Tibial nerve (tissue), 4 donors: ENCODE data around the gene FZD7. TPM values are rescaled to one million over a fixed set of nuclear protein-coding genes. Genes with fewer than 3 reads are reported as not detected.

Source experiments
- DNase-seq, 2 donors: peaks; one replicate each; pipeline ENCODE4 v3.0.0-alpha.2; 2019; ENCODE audit warnings: low spot score in 2 of 2
- H3K27ac ChIP-seq, 4 donors: fragments of 200-600 bp; sonication (generic) in 3 of 4; one replicate each; pipeline ENCODE4 v1.5.1; 2017 to 2019; ENCODE audit warnings: mild to moderate bottlenecking in 1 of 4
- H3K27me3 ChIP-seq, 2 donors: fragments of 200-600 bp; sonication (generic) in 1 of 2; one replicate each; pipeline versions ENCODE4 v1.5.1 to v1.6.0; 2017 to 2019
- H3K36me3 ChIP-seq, 3 donors: fragments of 200-600 bp; sonication (generic); one replicate each; pipeline ENCODE4 v1.5.1; 2018 to 2019
- H3K4me1 ChIP-seq, 4 donors: fragments of 200-600 bp; sonication (generic) in 3 of 4; one replicate each; pipeline ENCODE4 v1.5.1; 2017 to 2019
- H3K4me3 ChIP-seq, 4 donors: fragments of 200-600 bp; sonication (generic) in 3 of 4; one replicate each; pipeline ENCODE4 v1.5.1; 2017 to 2019; ENCODE audit warnings: mild to moderate bottlenecking in 1 of 4, moderate library complexity in 1 of 4
- H3K9me3 ChIP-seq, 4 donors: fragments of 200-600 bp; sonication (generic) in 3 of 4; one replicate each; pipeline ENCODE4 v1.5.1; 2017 to 2019
- CTCF ChIP-seq, 5 experiments: fragments of 200-600 bp in 3 of 5; fragments of 450-650 bp in 2 of 5; sonication (generic) in 3 of 5; IDR thresholded peaks; one replicate each; pipeline ENCODE4 v1.5.1; 2016 to 2019; ENCODE audit warnings: antibody characterized with exemption in 5 of 5, mild to moderate bottlenecking in 3 of 5, moderate library complexity in 2 of 5
- EP300 ChIP-seq, 2 donors: sonication (generic); formaldehyde crosslinking; IDR thresholded peaks; one replicate each; pipeline ENCODE4 v1.6.1; 2017; ENCODE audit warnings: antibody characterized with exemption in 2 of 2, mild to moderate bottlenecking in 1 of 2
- POLR2A ChIP-seq, 2 donors: fragments of 450-650 bp; IDR thresholded peaks; one replicate each; pipeline ENCODE4 v1.6.1; 2017; ENCODE audit warnings: antibody characterized with exemption in 2 of 2, mild to moderate bottlenecking in 2 of 2, moderate library complexity in 2 of 2
- WGBS, 2 donors: methylation state at CpG; one replicate each; pipeline ENCODE4 v1.1.5; 2018; 5-methylcytosine and 5-hydroxymethylcytosine counted together
- total RNA-seq, 4 donors: library from RNA; depleted of rRNA; stranded (reverse); fragments of >200 nt; gene quantifications; one replicate each; pipeline ENCODE4 v1.1.0, GENCODE V29; 2016

The FZD7 gene
- total RNA-seq, 4 donors from 2014 or later: 7.2 to 14.2 (median 11.1) TPM

- H3K36me3 ChIP-seq: no peaks in the 10 kb centered on the region
- 6 to 18% methylated on average over 3 of the region's 3 CpGs for WGBS, 2 donors
- H3K4me3 ChIP-seq: peak overlapping the region in 1 of 4 donors; percentile 15
- H3K27ac ChIP-seq: peak overlapping the region in 3 of 4 donors; percentile 17 to 76 (median 75)
- H3K9me3 ChIP-seq: no peaks in the 10 kb centered on the region
- H3K27me3 ChIP-seq: no peaks in the 10 kb centered on the region
- TF ChIP-seq CTCF (IDR thresholded peaks at IDR 0.05): no peak
- no peak for TF ChIP-seq EP300 (IDR thresholded peaks at IDR 0.05)
- TF ChIP-seq POLR2A (IDR thresholded peaks at IDR 0.05): no peak
- DNase-seq: no peak
- H3K4me1 ChIP-seq: peaks cover 0 to 18% (median 8%) of the 10 kb centered on the region in 4 donors
Measured at GRCh38 chr2:202064171-202064880, 30.7 kb downstream of the FZD7 start.

GRCh38 chr2:202064881-202065230 is 31.2 kb downstream of the FZD7 start:
- Histone ChIP-seq H3K27me3 (no peaks in the 10 kb centered on the region), H3K36me3 (no peaks in the 10 kb centered on the region), H3K9me3 (no peaks in the 10 kb centered on the region), H3K27ac (peak overlapping the region in 2 of 4 donors; percentile 75 to 76), H3K4me1 (peaks cover 0 to 18% (median 8%) of the 10 kb centered on the region in 4 donors), H3K4me3 (no peak overlapping the region)
- no peak for DNase-seq
- 77 to 88% methylated on average over 3 of the region's 3 CpGs for WGBS, 2 donors
- TF ChIP-seq CTCF (IDR thresholded peaks at IDR 0.05) (no peak), POLR2A (IDR thresholded peaks at IDR 0.05) (no peak), EP300 (IDR thresholded peaks at IDR 0.05) (no peak)

- H3K27me3 ChIP-seq: no peaks in the 10 kb centered on the region
- no peaks in the 10 kb centered on the region for H3K9me3 ChIP-seq
- H3K4me1 ChIP-seq: peaks cover 0 to 18% (median 8%) of the 10 kb centered on the region in 4 donors
- TF ChIP-seq CTCF (IDR thresholded peaks at IDR 0.05): no peak
- TF ChIP-seq POLR2A (IDR thresholded peaks at IDR 0.05): no peak
- TF ChIP-seq EP300 (IDR thresholded peaks at IDR 0.05): no peak
- H3K4me3 ChIP-seq: no peak overlapping the region
- WGBS, 2 donors: 85% methylated on average over 3 of the region's 3 CpGs
- no peak for DNase-seq
- H3K27ac ChIP-seq: peak overlapping the region in 1 of 4 donors; percentile 76
- no peaks in the 10 kb centered on the region for H3K36me3 ChIP-seq
Measured at GRCh38 chr2:202065876-202066275, 32.2 kb downstream of the FZD7 start.

GRCh38 chr2:202066875-202067274 is 33.2 kb downstream of the FZD7 start:
- DNase-seq: no peak
- Histone ChIP-seq H3K27ac (no peak overlapping the region), H3K27me3 (no peaks in the 10 kb centered on the region), H3K4me3 (no peak overlapping the region), H3K9me3 (no peaks in the 10 kb centered on the region), H3K36me3 (no peaks in the 10 kb centered on the region), H3K4me1 (peaks cover 0 to 18% (median 8%) of the 10 kb centered on the region in 4 donors)
- no peak for TF ChIP-seq EP300 (IDR thresholded peaks at IDR 0.05)
- no peak for TF ChIP-seq POLR2A (IDR thresholded peaks at IDR 0.05)
- TF ChIP-seq CTCF (IDR thresholded peaks at IDR 0.05): no peak
- 60 to 69% methylated on average over 2 of the region's 2 CpGs for WGBS, 2 donors

GRCh38 chr2:202067589-202067988 is 33.9 kb downstream of the FZD7 start:
- Histone ChIP-seq H3K36me3 (no peaks in the 10 kb centered on the region), H3K27ac (no peak overlapping the region), H3K9me3 (no peaks in the 10 kb centered on the region), H3K27me3 (no peaks in the 10 kb centered on the region), H3K4me1 (peaks cover 0 to 18% (median 8%) of the 10 kb centered on the region in 4 donors), H3K4me3 (no peak overlapping the region)
- TF ChIP-seq POLR2A (IDR thresholded peaks at IDR 0.05) (no peak), CTCF (IDR thresholded peaks at IDR 0.05) (no peak), EP300 (IDR thresholded peaks at IDR 0.05) (no peak)
- WGBS, 2 donors: 92 to 95% methylated on average over 1 of the region's 1 CpG
- no peak for DNase-seq
